DOHH2 (cell line): ENCODE results near the gene C4BPA.

ENCODE experiments used
- H3F3A ChIP-seq: fragments of 200-600 bp; sonication (generic), shearing (Covaris generic); 2 replicates; pipeline ENCODE4 v1.6.0; 2016; ENCODE audit warnings: antibody characterized with exemption, mild to moderate bottlenecking; ENCODE audit not compliant: control insufficient read depth, insufficient read depth
- H3K27ac ChIP-seq: fragments of 200-600 bp; sonication (generic); 2 replicates; pipeline ENCODE4 v1.5.1; 2014; ENCODE audit warnings: low read depth, mild to moderate bottlenecking, low read length, moderate library complexity
- H3K27me3 ChIP-seq: fragments of 200-600 bp; sonication (generic); 2 replicates; pipeline ENCODE4 v1.6.1; 2014; ENCODE audit warnings: mild to moderate bottlenecking, low read length, mixed read lengths; ENCODE audit not compliant: control insufficient read depth
- H3K36me3 ChIP-seq: fragments of 200-600 bp; sonication (generic); 2 replicates; pipeline ENCODE4 v1.6.1; 2014; ENCODE audit warnings: mild to moderate bottlenecking, low read length, moderate library complexity, mixed read lengths; ENCODE audit not compliant: control insufficient read depth
- H3K4me1 ChIP-seq: fragments of 200-600 bp; sonication (generic); 2 replicates; pipeline ENCODE4 v1.6.1; 2014; ENCODE audit warnings: mild to moderate bottlenecking, low read length, mixed read lengths; ENCODE audit not compliant: control insufficient read depth
- H3K4me2 ChIP-seq: fragments of 200-600 bp; sonication (generic); 2 replicates; pipeline ENCODE4 v1.6.0; 2014; ENCODE audit warnings: mild to moderate bottlenecking, low read length, moderate library complexity
- H3K4me3 ChIP-seq: fragments of 200-600 bp; sonication (generic); 2 replicates; pipeline ENCODE4 v1.5.1; 2014; ENCODE audit warnings: mild to moderate bottlenecking, low read length, mixed read lengths
- H3K79me2 ChIP-seq: fragments of 200-600 bp; sonication (generic); 2 replicates; pipeline ENCODE4 v1.6.1; 2014; ENCODE audit warnings: mild to moderate bottlenecking, low read length, mixed read lengths; ENCODE audit not compliant: control insufficient read depth
- H3K9me2 ChIP-seq: fragments of 200-600 bp; sonication (generic); replicated peaks from 2 replicates; pipeline ENCODE4 v1.6.1; 2014; ENCODE audit warnings: mild to moderate bottlenecking, low read length, mixed read lengths; ENCODE audit not compliant: control insufficient read depth
- H3K9me3 ChIP-seq: fragments of 200-600 bp; sonication (generic); 2 replicates; pipeline ENCODE4 v1.6.1; 2014; ENCODE audit warnings: antibody characterized with exemption, low read length, mixed read lengths; ENCODE audit not compliant: control insufficient read depth, insufficient read depth
- H4K20me1 ChIP-seq: fragments of 200-600 bp; sonication (generic); 2 replicates; pipeline ENCODE4 v1.6.0; 2014; ENCODE audit warnings: low read depth, mild to moderate bottlenecking, antibody characterized with exemption, low read length, moderate library complexity; ENCODE audit not compliant: control insufficient read depth, insufficient read depth
- CTCF ChIP-seq: fragments of 200-600 bp; sonication (generic); IDR thresholded peaks from one replicate; pipeline ENCODE4 v1.5.1; 2014; ENCODE audit warnings: antibody characterized with exemption, mild to moderate bottlenecking, low read depth, low read length; ENCODE audit not compliant: poor library complexity, severe bottlenecking
- EZH2phosphoT487 ChIP-seq: fragments of 200-600 bp; sonication (generic); IDR thresholded peaks from 2 replicates; pipeline ENCODE4 v1.6.1; 2017; ENCODE audit warnings: borderline replicate concordance, mild to moderate bottlenecking, antibody characterized with exemption, low read length, moderate library complexity, mixed read lengths

The C4BPA gene

DNA sequence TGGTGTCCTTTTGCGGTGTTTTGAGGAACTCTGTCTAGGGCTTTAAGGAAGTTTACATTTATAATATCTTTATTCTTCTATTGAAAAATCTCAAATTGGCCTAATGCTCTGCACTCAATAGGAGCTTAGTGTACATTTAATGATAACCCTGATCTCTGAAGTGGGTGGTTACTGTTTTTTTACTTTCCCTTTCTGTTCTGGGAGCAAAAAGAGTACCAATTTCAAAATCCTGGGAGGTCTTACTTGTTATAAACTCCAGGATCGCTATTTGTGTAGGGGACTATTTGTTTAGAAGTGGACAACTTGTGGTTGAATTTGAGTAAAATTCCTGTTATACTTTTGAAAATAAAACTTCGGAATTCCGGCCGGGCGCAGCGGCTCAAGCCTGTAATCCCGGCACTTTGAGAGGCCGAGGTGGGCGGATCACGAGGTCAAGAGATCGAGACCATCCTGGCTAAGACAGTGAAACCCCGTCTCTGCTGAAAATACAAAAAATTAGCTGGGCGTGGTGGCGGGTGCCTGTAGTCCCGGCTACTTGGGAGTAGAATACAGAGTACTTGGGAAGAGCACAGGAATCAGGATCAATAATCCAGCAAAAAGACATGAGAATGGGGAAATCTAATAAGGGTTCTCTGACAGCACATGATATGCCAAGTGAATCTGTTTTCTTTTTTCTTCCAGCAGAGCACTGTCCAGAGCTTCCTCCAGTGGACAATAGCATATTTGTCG lies 14.2 kb upstream of the C4BPA start:
- Histone ChIP-seq H3K79me2 (no peaks in the 10 kb centered on the region), H3K27me3 (peaks cover 13% of the 10 kb centered on the region; the same call in 1 of the 2 replicates), H3F3A (no peaks in the 10 kb centered on the region), H3K4me3 (no peak overlapping the region), H3K27ac (no peak overlapping the region), H3K4me1 (no peaks in the 10 kb centered on the region), H3K36me3 (no peaks in the 10 kb centered on the region), H3K9me3 (no peaks in the 10 kb centered on the region), H3K4me2 (no peak overlapping the region), H3K9me2 (no peaks in the 10 kb centered on the region), H4K20me1 (no peaks in the 10 kb centered on the region)
- TF ChIP-seq CTCF (no peak), EZH2phosphoT487 (no peak)

GRCh38 chr1:207091200-207091908 lies 12.7 kb upstream of the C4BPA start:
- Histone ChIP-seq H3K27me3 (peaks cover 15% of the 10 kb centered on the region; the same call in 1 of the 2 replicates), H4K20me1 (no peaks in the 10 kb centered on the region), H3K9me3 (no peaks in the 10 kb centered on the region), H3K36me3 (no peaks in the 10 kb centered on the region), H3K4me3 (no peak overlapping the region), H3K27ac (no peak overlapping the region), H3K4me1 (no peaks in the 10 kb centered on the region; the same call in 1 of the 2 replicates), H3K79me2 (no peaks in the 10 kb centered on the region), H3K9me2 (no peaks in the 10 kb centered on the region), H3K4me2 (no peak overlapping the region), H3F3A (no peaks in the 10 kb centered on the region)
- TF ChIP-seq CTCF = no peak
- no peak for TF ChIP-seq EZH2phosphoT487

DNA sequence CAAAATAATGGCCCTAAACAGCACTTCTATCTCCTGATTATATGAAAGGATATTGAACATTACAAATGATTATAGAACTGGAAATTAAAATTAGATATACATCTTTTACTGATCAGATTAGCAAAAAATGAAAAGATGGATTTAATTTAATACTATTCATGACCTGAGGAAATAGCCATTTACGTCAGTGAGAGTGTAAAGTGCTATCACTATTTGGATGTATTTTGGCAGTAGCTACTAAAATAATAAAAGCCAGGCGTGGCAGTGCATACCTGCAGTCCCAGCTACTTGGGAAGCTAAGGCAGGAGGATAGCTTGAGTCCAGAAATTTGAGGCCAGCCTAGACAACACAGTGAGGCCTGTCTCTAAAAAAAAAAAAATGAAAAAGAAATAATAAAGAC lies 10.1 kb upstream of the C4BPA start:
- Histone ChIP-seq H4K20me1 (no peaks in the 10 kb centered on the region), H3K27me3 (peaks cover 13% of the 10 kb centered on the region; the same call in 1 of the 2 replicates), H3K79me2 (no peaks in the 10 kb centered on the region), H3K4me3 (no peak overlapping the region), H3K9me2 (no peaks in the 10 kb centered on the region), H3F3A (no peaks in the 10 kb centered on the region), H3K4me1 (no peaks in the 10 kb centered on the region; the same call in 1 of the 2 replicates), H3K36me3 (no peaks in the 10 kb centered on the region), H3K4me2 (no peak overlapping the region), H3K9me3 (no peaks in the 10 kb centered on the region), H3K27ac (no peak overlapping the region)
- TF ChIP-seq EZH2phosphoT487 (no peak), CTCF (no peak)
